T-helper 1 cell treated with Interleukin-12 subunit alpha and Interleukin-12 subunit beta and Interleukin-4 antibody, amounts not matched to agents 30 ng/mL and 1 ng/mL, for 36 hours (primary cell): ENCODE measurements around the gene SUSD5. TPM values are rescaled to one million over a fixed set of nuclear protein-coding genes. Genes with fewer than 3 reads are reported as not detected.
"Not testable (repeated sequence)": the region's sequence is repeated elsewhere in the genome, so short reads cannot be mapped to it uniquely, and the experiment has no call there.

Source experiments
- intact Hi-C: fragments of 100-400 bp; cut with micrococcal nuclease; formaldehyde crosslinking; loops from one replicate; pipeline ENCODE4 v1.15.1; 2024
- total RNA-seq: library from RNA; stranded (reverse); gene quantifications from 2 replicates; pipeline ENCODE4 v1.2.3, GENCODE V29; 2022

The SUSD5 gene
- total RNA-seq, 1 donor from 2014 or later: not detected

GRCh38 chr3:33196538-33196937 lies 22.1 kb downstream of the SUSD5 start:
- intact Hi-C loops: no loop called here

GRCh38 chr3:33194303-33194702 lies 24.3 kb downstream of the SUSD5 start:
- intact Hi-C loops: no loop called here

DNA sequence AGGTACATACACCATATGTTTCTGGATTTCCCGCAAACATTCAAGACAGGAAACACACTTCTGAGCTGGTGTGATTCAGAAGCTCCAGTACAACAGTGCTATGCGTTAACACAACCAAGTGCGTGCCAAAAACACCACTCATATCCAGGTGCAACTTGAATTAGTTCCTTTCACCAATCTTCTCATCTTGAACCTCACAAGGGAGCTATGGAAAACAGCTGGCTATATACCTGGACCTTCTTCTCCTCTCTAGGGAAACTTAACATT lies 31.3 kb downstream of the SUSD5 start:
- intact Hi-C loops: no loop called here

DNA sequence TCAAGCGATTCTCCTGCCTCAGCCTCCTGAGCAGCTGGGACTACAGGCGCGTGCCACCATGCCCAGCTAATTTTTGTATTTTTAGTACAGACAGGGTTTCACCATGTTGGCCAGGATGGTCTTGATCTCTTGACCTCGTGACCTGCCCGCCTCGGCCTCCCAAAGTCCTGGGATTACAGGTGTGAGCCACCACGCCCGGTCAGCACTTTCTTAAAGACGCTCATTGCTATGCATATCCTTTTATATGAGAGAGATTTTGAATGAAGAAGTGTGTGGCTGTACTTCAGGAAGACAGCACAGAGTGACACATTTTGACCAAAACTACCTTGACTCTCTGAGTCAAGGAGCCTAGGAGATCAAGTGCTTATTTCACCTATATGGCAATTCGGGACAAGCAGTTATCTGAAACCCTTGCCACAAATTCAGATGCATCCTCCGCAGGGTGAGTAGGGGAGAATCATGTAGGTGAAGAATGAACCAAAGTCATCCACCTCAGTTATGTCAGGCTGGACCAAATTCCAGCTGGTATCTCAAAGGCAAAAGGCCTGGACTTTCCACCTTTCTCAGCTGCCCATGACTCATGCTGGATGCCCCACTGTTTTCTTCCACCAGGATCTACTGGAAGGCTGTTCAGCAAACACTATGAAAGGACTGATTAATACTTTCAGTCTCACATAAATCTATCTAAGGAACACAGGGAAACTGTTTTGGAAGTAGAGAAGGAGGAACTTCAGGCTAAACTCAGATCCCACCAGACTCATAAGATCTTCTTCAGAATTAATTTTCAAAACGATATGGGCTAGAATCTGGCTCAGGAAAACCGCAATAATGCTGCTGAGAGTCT lies 31.9 kb downstream of the SUSD5 start:
- intact Hi-C loops: no loop called here

DNA sequence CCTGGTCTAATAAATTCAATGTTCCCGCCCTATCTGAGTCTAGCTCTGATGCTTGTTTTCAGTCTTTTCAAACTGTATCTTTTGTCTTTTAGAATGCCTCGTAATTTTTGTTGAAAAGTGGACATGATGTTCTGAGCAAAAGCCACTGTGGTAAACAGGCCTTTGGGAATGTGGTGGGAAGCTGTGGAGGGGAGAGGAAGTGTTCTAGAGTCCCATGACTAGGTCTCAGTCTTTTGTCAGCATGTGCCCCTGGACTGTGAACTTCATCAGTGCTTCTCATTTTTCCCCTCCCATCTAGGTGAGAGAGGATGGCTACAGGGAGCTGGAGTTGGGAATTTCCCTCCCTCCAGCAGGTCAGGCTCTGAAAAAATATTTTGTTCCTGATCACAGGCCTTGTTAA lies 33.7 kb downstream of the SUSD5 start:
- intact Hi-C loops: no loop called here

DNA sequence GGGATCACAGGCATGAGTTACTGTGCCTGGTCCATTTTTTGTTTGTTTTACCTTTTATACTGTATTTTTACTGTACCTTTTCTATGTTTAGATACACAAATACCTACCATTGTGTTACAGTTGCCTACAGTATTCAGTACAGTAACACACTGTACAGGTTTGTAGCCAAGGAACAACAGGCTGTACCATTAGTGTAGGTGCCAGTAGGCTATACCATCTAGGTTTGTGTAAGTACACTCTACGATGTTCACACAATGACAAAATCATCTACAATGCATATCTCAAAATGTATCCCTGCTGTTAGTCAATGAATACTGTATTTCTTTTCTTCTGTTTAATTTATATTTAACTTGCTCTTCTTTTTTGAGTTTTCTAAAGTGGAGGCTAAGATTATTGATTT lies 37.0 kb downstream of the SUSD5 start:
- intact Hi-C loops: not testable (repeated sequence)

- intact Hi-C loops: no loop called here
Observed at GRCh38 chr3:33181229-33181628, 37.4 kb downstream of the SUSD5 start.

DNA sequence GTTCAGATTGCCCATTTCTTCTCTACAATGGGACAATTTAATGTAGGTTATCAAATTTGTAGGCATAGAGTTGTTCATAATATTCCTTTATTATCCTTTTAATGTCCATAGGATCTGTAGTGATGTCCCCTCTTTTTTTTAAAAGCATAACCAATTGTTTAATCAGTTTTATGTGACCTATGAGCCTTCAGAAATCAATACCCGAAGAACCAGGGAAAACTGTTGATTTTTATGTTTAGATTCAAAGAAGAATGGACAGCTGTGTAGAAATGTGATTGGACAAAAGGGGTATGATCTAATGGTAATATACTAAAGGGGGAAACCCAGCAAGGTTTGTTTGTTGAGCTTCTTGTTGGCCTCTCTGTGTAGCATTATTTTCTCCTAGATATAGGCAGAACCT lies 39.5 kb downstream of the SUSD5 start:
- intact Hi-C loops: no loop called here

DNA sequence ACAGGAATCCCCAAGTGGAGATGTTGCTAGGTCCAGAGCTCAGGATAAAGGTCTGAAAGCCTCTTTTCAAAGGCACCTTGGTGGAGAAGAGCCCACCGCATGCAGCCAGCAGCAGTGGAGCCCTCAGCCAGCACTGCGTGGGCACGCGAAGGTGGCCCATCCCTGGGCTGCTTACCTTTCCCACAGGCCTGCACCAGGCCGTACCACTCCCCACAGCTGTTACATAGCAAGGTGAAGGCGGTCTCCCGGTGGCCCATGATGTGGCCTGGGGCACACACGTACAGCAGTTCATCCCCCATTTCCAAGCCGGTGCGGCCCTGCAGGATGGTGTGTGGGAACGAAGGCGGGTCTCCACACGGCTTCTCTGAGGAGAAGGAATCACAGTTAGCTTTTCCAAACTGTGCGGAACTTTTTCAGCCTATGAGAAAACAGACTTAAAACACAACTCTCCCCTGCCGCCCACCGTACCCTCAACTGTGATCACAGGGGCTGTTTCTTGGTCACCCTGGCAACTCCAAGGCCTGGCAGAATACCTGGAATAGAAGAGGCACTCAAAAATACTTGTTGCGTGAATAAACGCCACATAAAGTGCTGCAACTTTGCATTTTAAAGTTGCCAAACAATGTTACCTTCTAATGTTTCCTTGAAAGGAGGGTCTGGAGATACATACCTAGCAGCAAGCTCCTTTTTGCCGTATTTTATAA lies 43.7 kb downstream of the SUSD5 start:
- intact Hi-C loops: no loop called here

GRCh38 chr3:33174095-33174494 lies 44.5 kb downstream of the SUSD5 start:
- intact Hi-C loops: no loop called here

- intact Hi-C loops: no loop called here
Observed at GRCh38 chr3:33173672-33174071, 44.9 kb downstream of the SUSD5 start.

DNA sequence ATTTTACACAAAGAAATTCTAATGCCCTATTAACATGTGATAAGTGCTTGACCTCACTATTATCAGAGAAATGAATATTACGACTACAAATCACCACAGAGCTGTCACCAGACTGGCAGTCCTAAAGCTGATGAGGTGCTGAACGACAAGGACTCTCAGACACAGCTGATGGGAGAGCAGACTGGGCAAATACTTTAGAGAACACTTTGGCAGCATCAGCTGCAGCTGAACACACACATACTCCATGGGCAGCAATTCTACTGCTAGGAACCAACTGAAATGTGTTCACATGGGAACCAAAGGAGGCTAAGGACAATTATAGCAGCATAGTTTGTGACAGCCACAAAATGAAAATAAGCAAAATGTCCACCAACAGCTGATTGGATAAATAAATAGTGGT lies 45.5 kb downstream of the SUSD5 start:
- intact Hi-C loops: no loop called here

GRCh38 chr3:33171580-33171979 lies 47.0 kb downstream of the SUSD5 start:
- intact Hi-C loops: loop anchor here (2.0 kb wide), 1 partner anchor 269 kb away; the partner anchor contains the start of gene UBP1

GRCh38 chr3:33170531-33170930 lies 48.1 kb downstream of the SUSD5 start:
- intact Hi-C loops: loop anchor here (2.0 kb wide), 1 partner anchor 270 kb away; the partner anchor contains the start of gene UBP1

- intact Hi-C loops: no loop called here
Observed at GRCh38 chr3:33167716-33168336, 50.8 kb downstream of the SUSD5 start.

- intact Hi-C loops: no loop called here
Observed at GRCh38 chr3:33167284-33167683, 51.3 kb downstream of the SUSD5 start.

DNA sequence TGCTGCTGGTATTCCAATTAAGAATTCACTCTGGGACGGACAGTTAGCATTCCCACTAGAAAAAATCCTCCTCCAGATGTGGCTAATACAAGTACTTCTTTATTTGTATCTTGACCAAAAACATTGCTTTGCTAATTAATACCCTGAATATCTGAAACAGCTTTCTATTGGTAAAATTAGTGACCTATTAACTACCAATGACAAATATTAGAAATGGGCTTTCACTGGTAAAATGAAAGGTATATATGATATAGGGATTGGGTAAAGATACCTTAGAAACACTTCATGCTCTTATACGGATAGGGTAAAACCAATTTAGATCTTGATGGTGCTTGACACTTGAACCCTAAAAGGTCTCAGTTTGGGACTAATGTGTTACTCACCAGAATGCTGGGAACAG lies 52.5 kb downstream of the SUSD5 start:
- intact Hi-C loops: no loop called here

DNA sequence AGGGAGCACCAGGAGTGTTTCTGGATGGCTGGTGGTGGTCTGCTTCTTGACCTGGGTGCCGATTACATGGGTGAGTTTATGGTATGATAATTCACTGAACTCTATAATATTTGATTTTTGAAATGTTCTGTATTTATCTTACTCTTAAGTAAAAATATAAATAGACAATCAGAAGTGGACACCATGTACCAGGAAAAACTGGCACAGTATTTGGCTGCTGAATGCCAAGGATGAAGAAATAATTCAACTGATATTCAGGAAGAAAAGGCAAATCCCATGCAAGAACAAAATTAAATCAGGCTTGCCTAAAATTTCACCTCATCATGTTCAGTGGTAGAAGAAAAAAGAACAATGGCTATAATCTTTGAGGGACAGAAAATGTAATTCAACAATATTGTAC lies 53.2 kb downstream of the SUSD5 start:
- intact Hi-C loops: no loop called here

DNA sequence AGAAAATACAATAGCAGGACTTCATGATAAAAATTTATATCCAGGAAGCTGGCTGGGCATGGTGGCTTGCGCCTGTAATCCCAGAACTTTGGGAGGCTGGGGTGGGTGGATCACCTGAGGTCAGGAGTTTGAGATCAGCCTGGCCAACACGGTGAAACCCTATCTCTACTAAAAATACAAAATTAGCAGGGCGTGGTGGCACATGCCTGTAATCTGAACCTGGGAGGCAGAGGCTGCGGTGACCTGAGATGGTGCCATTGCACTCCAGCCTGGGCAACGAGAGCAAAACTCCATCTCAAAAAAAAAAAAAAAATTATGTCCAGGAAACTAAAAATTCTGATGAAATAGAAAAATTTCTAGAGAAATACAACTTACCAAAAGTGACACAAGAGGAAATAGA lies 56.0 kb downstream of the SUSD5 start:
- intact Hi-C loops: not testable (repeated sequence)

DNA sequence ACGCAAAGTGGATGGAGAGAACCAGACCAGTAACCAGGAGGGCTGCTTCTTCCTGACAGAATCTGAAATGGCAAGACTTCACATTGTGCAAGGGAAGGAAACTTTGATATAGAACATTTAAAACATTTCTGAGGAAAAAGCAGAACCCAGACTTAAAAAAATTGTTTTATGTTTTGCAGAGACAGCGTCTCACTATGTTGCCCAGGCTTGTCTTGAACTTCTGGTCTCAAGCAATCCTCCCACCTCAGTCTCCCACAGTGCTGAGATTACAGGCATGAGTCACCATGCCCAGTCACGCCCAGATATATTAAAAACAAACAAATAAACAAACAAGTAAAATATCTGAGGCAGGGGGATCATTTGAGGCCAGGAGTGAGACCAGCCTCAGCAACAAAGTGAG lies 58.6 kb downstream of the SUSD5 start:
- intact Hi-C loops: no loop called here

- intact Hi-C loops: no loop called here
Observed at GRCh38 chr3:33159234-33159633, 59.4 kb downstream of the SUSD5 start.

DNA sequence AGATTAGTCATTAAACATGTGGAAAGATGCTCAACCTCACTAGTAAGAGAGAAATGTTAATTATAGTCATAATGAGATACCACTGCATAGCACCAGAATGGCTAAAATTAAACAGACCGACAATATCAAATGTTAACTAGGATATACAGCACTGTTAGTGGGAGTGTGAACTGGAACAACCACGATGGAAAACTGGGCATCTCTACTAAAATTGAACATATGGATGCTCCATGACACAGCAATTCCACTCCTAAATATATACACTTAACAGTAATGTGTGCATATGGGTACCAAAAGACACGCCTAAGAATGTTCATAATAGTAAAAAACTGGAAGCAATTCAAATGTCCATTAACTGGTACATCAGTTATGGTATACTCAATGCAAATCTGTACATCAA lies 63.3 kb downstream of the SUSD5 start:
- intact Hi-C loops: no loop called here

- intact Hi-C loops: no loop called here
Observed at GRCh38 chr3:33153782-33154181, 64.8 kb downstream of the SUSD5 start.
